ENCODE results near the gene SH3BP4.

Gene SH3BP4

GRCh38 chr2:234986390-234986789, 34.6 kb downstream of the SH3BP4 start:
- DNase-seq: no peak

GRCh38 chr2:234986876-234987720, 35.3 kb downstream of the SH3BP4 start:
- no peak for DNase-seq

- DNase-seq: no peak
These were observed 35.9 kb downstream of the SH3BP4 start for GRCh38 chr2:234987754-234988153.

GRCh38 chr2:234988491-234988890, 36.7 kb downstream of the SH3BP4 start:
- DNase-seq: no peak

- DNase-seq: peak; percentile 93
These were observed 37.4 kb downstream of the SH3BP4 start for GRCh38 chr2:234989183-234989701.

- DNase-seq: no peak
These were observed 38.5 kb downstream of the SH3BP4 start for GRCh38 chr2:234990300-234990699.

GRCh38 chr2:234991290-234991689, 39.5 kb downstream of the SH3BP4 start:
- DNase-seq: no peak

- DNase-seq: no peak
These were observed 40.0 kb downstream of the SH3BP4 start for GRCh38 chr2:234991793-234992192.

GRCh38 chr2:234992196-234992595, 40.4 kb downstream of the SH3BP4 start:
- DNase-seq: no peak

GRCh38 chr2:234992624-234993349, 41.0 kb downstream of the SH3BP4 start:
- DNase-seq: no peak

GRCh38 chr2:234993541-234993981, 41.7 kb downstream of the SH3BP4 start:
- DNase-seq: no peak

- DNase-seq: no peak
These were observed 42.9 kb downstream of the SH3BP4 start for GRCh38 chr2:234994438-234995321.

GRCh38 chr2:234995332-234996068, 43.7 kb downstream of the SH3BP4 start:
- no peak for DNase-seq

GRCh38 chr2:234996069-234996940, 44.5 kb downstream of the SH3BP4 start:
- DNase-seq: no peak

GRCh38 chr2:234996941-234997270, 45.1 kb downstream of the SH3BP4 start:
- no peak for DNase-seq

GRCh38 chr2:234997389-234997788, 45.6 kb downstream of the SH3BP4 start:
- no peak for DNase-seq

- no peak for DNase-seq
These were observed 46.8 kb downstream of the SH3BP4 start for GRCh38 chr2:234998404-234999211.

- DNase-seq: no peak
These were observed 48.1 kb downstream of the SH3BP4 start for GRCh38 chr2:234999740-235000425.

- DNase-seq: no peak
These were observed 48.8 kb downstream of the SH3BP4 start for GRCh38 chr2:235000426-235001236.

Data from NCI-H2029 treated with DMSO at 0.1 percent for 48 hours (cell line).